H9 (cell line): ENCODE data around the gene ST6GAL2. TPM values are rescaled to one million over a fixed set of nuclear protein-coding genes. Genes with fewer than 3 reads are reported as not detected.

Experiments
- DNase-seq: peaks from one replicate; pipeline ENCODE4 v3.0.0-alpha.2; 2017
- H2AFZ ChIP-seq: one replicate; pipeline ENCODE4 v1.6.1; 2013; ENCODE audit warnings: mild to moderate bottlenecking, low read length, control low read depth, moderate library complexity
- H2AK5ac ChIP-seq: 2 replicates; pipeline ENCODE4 v1.6.1; 2013; ENCODE audit warnings: low read length, control low read depth, mixed read lengths; ENCODE audit not compliant: insufficient read length
- H2BK120ac ChIP-seq: one replicate; pipeline ENCODE4 v1.6.1; 2013; ENCODE audit warnings: low read depth, mild to moderate bottlenecking, low read length, control low read depth, inconsistent platforms; ENCODE audit not compliant: poor library complexity, severe bottlenecking
- H2BK12ac ChIP-seq: 2 replicates; pipeline ENCODE4 v1.6.1; 2013; ENCODE audit warnings: low read length, control low read depth, mixed read lengths, low read depth; ENCODE audit not compliant: insufficient read length
- H2BK15ac ChIP-seq: 2 replicates; pipeline ENCODE4 v1.6.1; 2013; ENCODE audit warnings: low read depth, low read length, control low read depth
- H2BK20ac ChIP-seq: one replicate; pipeline ENCODE4 v1.6.1; 2013; ENCODE audit warnings: low read depth, mild to moderate bottlenecking, low read length, control low read depth, inconsistent platforms; ENCODE audit not compliant: poor library complexity, severe bottlenecking
- H2BK5ac ChIP-seq: 2 replicates; pipeline ENCODE4 v1.6.1; 2013; ENCODE audit warnings: low read length, control low read depth, mixed read lengths; ENCODE audit not compliant: insufficient read length
- H3K14ac ChIP-seq: 2 replicates; pipeline ENCODE4 v1.6.1; 2013; ENCODE audit warnings: low read length, control low read depth; ENCODE audit not compliant: insufficient read depth
- H3K18ac ChIP-seq: 2 replicates; pipeline ENCODE4 v1.6.1; 2013; ENCODE audit warnings: low read depth, mild to moderate bottlenecking, mixed read lengths, low read length, control low read depth; ENCODE audit not compliant: insufficient read length
- H3K23ac ChIP-seq: 2 replicates; pipeline ENCODE4 v1.6.1; 2013; ENCODE audit warnings: low read length, control low read depth, mixed read lengths, low read depth; ENCODE audit not compliant: insufficient read length
- H3K23me2 ChIP-seq: 2 replicates; pipeline ENCODE4 v1.6.1; 2013; ENCODE audit warnings: low read depth, mild to moderate bottlenecking, mixed read lengths, low read length, control low read depth; ENCODE audit not compliant: insufficient read length, poor library complexity, severe bottlenecking
- H3K27ac ChIP-seq: 2 replicates; pipeline ENCODE4 v1.5.1; 2013; ENCODE audit warnings: low read length, control low read depth, mixed read lengths, low read depth; ENCODE audit not compliant: insufficient read length
- H3K27me3 ChIP-seq: 2 replicates; pipeline ENCODE4 v1.6.1; 2013; ENCODE audit warnings: low read length, control low read depth, inconsistent platforms; ENCODE audit not compliant: insufficient read depth
- H3K4ac ChIP-seq: 2 replicates; pipeline ENCODE4 v1.6.1; 2013; ENCODE audit warnings: low read depth, mild to moderate bottlenecking, control low read depth, inconsistent platforms, low read length, moderate library complexity
- H3K4me1 ChIP-seq: 2 replicates; pipeline ENCODE4 v1.6.1; 2013; ENCODE audit warnings: low read length, control low read depth, inconsistent platforms; ENCODE audit not compliant: insufficient read depth
- H3K4me2 ChIP-seq: 2 replicates; pipeline ENCODE4 v1.6.1; 2013; ENCODE audit warnings: low read length, control low read depth, mixed read lengths; ENCODE audit not compliant: insufficient read length, insufficient read depth
- H3K56ac ChIP-seq: 2 replicates; pipeline ENCODE4 v1.6.1; 2013; ENCODE audit warnings: low read depth, mild to moderate bottlenecking, mixed read lengths, low read length, control low read depth; ENCODE audit not compliant: insufficient read length
- H3K79me1 ChIP-seq: 2 replicates; pipeline ENCODE4 v1.6.1; 2013; ENCODE audit warnings: low read depth, mild to moderate bottlenecking, moderate library complexity, low read length, control low read depth, inconsistent platforms; ENCODE audit not compliant: insufficient read depth, poor library complexity, severe bottlenecking
- H3K79me2 ChIP-seq: 2 replicates; pipeline ENCODE4 v1.6.1; 2013; ENCODE audit warnings: low read length, control low read depth, inconsistent platforms; ENCODE audit not compliant: insufficient read depth
- H3K9ac ChIP-seq: 2 replicates; pipeline ENCODE4 v1.6.1; 2013; ENCODE audit warnings: low read length, control low read depth, mixed read lengths; ENCODE audit not compliant: insufficient read length; ENCODE audit errors: extremely low read depth
- H3K9me3 ChIP-seq: one replicate; pipeline ENCODE4 v1.6.1; 2013; ENCODE audit warnings: low read depth, low read length, inconsistent platforms; ENCODE audit not compliant: control insufficient read depth
- H3T11ph ChIP-seq: one replicate; pipeline ENCODE4 v1.6.1; 2013; ENCODE audit warnings: mild to moderate bottlenecking, low read length, control low read depth, inconsistent platforms
- H4K20me1 ChIP-seq: one replicate; pipeline ENCODE4 v1.6.1; 2013; ENCODE audit not compliant: control insufficient read depth, insufficient read length, insufficient read depth
- H4K5ac ChIP-seq: 2 replicates; pipeline ENCODE4 v1.6.1; 2013; ENCODE audit warnings: low read depth, mild to moderate bottlenecking, mixed read lengths, low read length, control low read depth; ENCODE audit not compliant: insufficient read length
- H4K8ac ChIP-seq: replicated peaks from 2 replicates; pipeline ENCODE4 v1.6.1; 2013; ENCODE audit warnings: low read length, control low read depth, mixed read lengths, low read depth; ENCODE audit not compliant: insufficient read length
- H4K91ac ChIP-seq: 2 replicates; pipeline ENCODE4 v1.6.1; 2013; ENCODE audit warnings: low read depth, mild to moderate bottlenecking, moderate library complexity, mixed read lengths, low read length, control low read depth; ENCODE audit not compliant: insufficient read length
- H3K27ac Mint-ChIP-seq, 3 experiments: 2 replicates in 2 of 3; 3 replicates in 1 of 3; pipeline ENCODE4 v1.8.0; 2020 to 2021; ENCODE audit warnings: mixed read lengths in 3 of 3, mild to moderate bottlenecking in 1 of 3, moderate library complexity in 1 of 3
- H3K27me3 Mint-ChIP-seq: 2 replicates; pipeline ENCODE4 v1.8.0; 2021; ENCODE audit warnings: low read depth, mild to moderate bottlenecking, moderate library complexity, mixed read lengths
- H3K36me3 Mint-ChIP-seq, 3 experiments: 2 replicates in 2 of 3; 3 replicates in 1 of 3; pipeline ENCODE4 v1.8.0; 2020 to 2021; ENCODE audit warnings: low read depth in 3 of 3, mixed read lengths in 3 of 3; ENCODE audit not compliant: insufficient read depth in 1 of 3
- H3K4me1 Mint-ChIP-seq, 2 experiments: 2 replicates each; pipeline ENCODE4 v1.8.0; 2020; ENCODE audit warnings: mixed read lengths in 2 of 2
- H3K4me3 Mint-ChIP-seq, 2 experiments: 2 replicates in 1 of 2; 3 replicates in 1 of 2; pipeline ENCODE4 v1.8.0; 2020 to 2021; ENCODE audit warnings: mild to moderate bottlenecking in 2 of 2, mixed read lengths in 2 of 2, moderate library complexity in 1 of 2
- H3K9me3 Mint-ChIP-seq, 2 experiments: 2 replicates in 1 of 2; 3 replicates in 1 of 2; pipeline ENCODE4 v1.8.0; 2020; ENCODE audit warnings: mild to moderate bottlenecking in 2 of 2, mixed read lengths in 2 of 2, moderate library complexity in 1 of 2
- WGBS: extraction: QIAGEN DNeasy Blood & Tissue Kit; methylation state at CpG from one replicate; pipeline ENCODE4 v1.1.7; 2013; ENCODE audit warnings: missing lambda C conversion rate, low lambda C conversion rate, mixed read lengths; ENCODE audit not compliant: insufficient read length; ENCODE audit errors: extremely low coverage; 5-methylcytosine and 5-hydroxymethylcytosine counted together
- total RNA-seq: library from RNA; stranded (reverse); gene quantifications from 2 replicates; pipeline ENCODE4 v1.2.1, GENCODE V29; 2021
- TF ChIP-seq, protein P1 (sequence below): fragments of 200-600 bp; sonication (generic); conservative IDR thresholded peaks from 3 replicates; pipeline ENCODE4 v1.8.0; 2021; ENCODE audit warnings: antibody characterized with exemption, mild to moderate bottlenecking

The ST6GAL2 gene
- total RNA-seq, 1 experiment from 2014 or later, result 7.6 TPM

DNA sequence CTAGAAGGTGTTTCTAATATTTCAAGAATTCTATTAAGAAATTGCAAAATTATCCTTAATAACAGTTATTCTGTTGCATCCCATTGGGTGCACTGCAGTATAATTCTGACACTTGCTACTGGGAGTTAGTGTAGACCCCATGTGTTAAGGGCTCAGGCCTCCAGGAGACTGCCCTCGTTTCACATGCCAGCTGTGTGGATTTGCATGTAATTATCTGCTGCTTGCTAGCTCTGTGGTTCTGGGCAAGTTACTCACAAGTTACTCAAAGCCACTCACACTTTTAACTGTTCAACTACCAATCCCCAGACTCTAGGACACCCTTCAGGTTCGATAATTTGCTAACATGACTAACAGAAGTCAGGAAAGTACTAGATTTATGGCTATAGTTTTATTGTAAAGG lies 38.6 kb downstream of the ST6GAL2 start:
- Histone ChIP-seq H3K9me3 (no peaks in the 10 kb centered on the region), H4K8ac (no peak overlapping the region), H3K27ac (no peak overlapping the region), H3K23me2 (no peaks in the 10 kb centered on the region), H3K23ac (no peak overlapping the region), H4K91ac (no peak overlapping the region), H2AFZ (no peak overlapping the region), H3K79me1 (no peaks in the 10 kb centered on the region), H2BK5ac (no peak overlapping the region), H3K27me3 (no peaks in the 10 kb centered on the region), H2BK120ac (no peak overlapping the region), H2AK5ac (no peak overlapping the region), H3K79me2 (no peaks in the 10 kb centered on the region), H3K14ac (no peak overlapping the region), H3K4me2 (no peak overlapping the region), H3T11ph (no peak overlapping the region), H4K20me1 (no peaks in the 10 kb centered on the region), H3K4me1 (peaks cover 8% of the 10 kb centered on the region; the same call in 1 of the 2 replicates), H3K18ac (no peak overlapping the region), H3K56ac (no peak overlapping the region), H2BK20ac (no peak overlapping the region), H2BK15ac (no peak overlapping the region), H3K4ac (no peak overlapping the region), H3K9ac (no peak overlapping the region), H4K5ac (no peak overlapping the region), H2BK12ac (no peak overlapping the region)
- whole genome bisulfite sequencing, result no CpG with 5 or more reads among the region's 2 CpGs
- DNase-seq, result no peak
- Mint-ChIP-seq H3K27ac (no peak overlapping the region; a peak in 1 of 7 replicates), H3K36me3 (no peaks in the 10 kb centered on the region; a peak in 1 of 7 replicates), H3K9me3 (no peaks in the 10 kb centered on the region), H3K4me3 (no peak overlapping the region), H3K27me3 (no peaks in the 10 kb centered on the region), H3K4me1 (peaks cover 33 to 43% of the 10 kb centered on the region in 2 experiments)
- TF ChIP-seq, protein P1, sequence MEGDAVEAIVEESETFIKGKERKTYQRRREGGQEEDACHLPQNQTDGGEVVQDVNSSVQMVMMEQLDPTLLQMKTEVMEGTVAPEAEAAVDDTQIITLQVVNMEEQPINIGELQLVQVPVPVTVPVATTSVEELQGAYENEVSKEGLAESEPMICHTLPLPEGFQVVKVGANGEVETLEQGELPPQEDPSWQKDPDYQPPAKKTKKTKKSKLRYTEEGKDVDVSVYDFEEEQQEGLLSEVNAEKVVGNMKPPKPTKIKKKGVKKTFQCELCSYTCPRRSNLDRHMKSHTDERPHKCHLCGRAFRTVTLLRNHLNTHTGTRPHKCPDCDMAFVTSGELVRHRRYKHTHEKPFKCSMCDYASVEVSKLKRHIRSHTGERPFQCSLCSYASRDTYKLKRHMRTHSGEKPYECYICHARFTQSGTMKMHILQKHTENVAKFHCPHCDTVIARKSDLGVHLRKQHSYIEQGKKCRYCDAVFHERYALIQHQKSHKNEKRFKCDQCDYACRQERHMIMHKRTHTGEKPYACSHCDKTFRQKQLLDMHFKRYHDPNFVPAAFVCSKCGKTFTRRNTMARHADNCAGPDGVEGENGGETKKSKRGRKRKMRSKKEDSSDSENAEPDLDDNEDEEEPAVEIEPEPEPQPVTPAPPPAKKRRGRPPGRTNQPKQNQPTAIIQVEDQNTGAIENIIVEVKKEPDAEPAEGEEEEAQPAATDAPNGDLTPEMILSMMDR, result no peak
